HEK293 (cell line): Measurements from ENCODE around the gene EHD3.

Source experiments
- CTCF ChIA-PET: fragments of 350-600 bp; formaldehyde crosslinking; extraction: SDS; loops from one replicate; lab custom pipeline; 2021; ENCODE audit warnings: antibody characterized with exemption; lab: Yijun Ruan, JAX
- POLR2A ChIA-PET: fragments of 300-600 bp; formaldehyde crosslinking; extraction: SDS; loops from one replicate; lab custom pipeline; 2020; ENCODE audit warnings: antibody characterized with exemption, inconsistent platforms; lab: Yijun Ruan, JAX
- H3K27ac ChIP-seq: fragments of 200-500 bp; sonication (Bioruptor generic); 2 replicates; pipeline ENCODE4 v1.5.1; 2014; ENCODE audit warnings: low read depth, low read length, control low read depth, inconsistent platforms; ENCODE audit errors: extremely low read depth
- H3K36me3 ChIP-seq, 2 experiments: fragments of 200-500 bp in 1 of 2; sonication (Bioruptor generic) in 1 of 2; 1 replicate in 1 of 2; 2 replicates in 1 of 2; pipeline ENCODE4 v1.5.1; 2014 to 2017; ENCODE audit warnings: inconsistent platforms in 2 of 2, low read length in 2 of 2; ENCODE audit not compliant: control insufficient read depth in 2 of 2, insufficient read depth in 1 of 2
- H3K4me1 ChIP-seq: fragments of 200-500 bp; sonication (Bioruptor generic); 2 replicates; pipeline ENCODE4 v1.5.1; 2014; ENCODE audit warnings: mild to moderate bottlenecking, low read length, inconsistent platforms; ENCODE audit not compliant: control insufficient read depth, insufficient read depth
- H3K4me3 ChIP-seq: 2 replicates; pipeline ENCODE4 v1.5.1; 2011; ENCODE audit warnings: low read depth, mild to moderate bottlenecking, control low read depth, low read length, moderate library complexity
- H3K9me3 ChIP-seq: fragments of 200-500 bp; sonication (Bioruptor generic); 2 replicates; pipeline ENCODE4 v1.5.1; 2014; ENCODE audit warnings: low read depth, low read length, inconsistent platforms; ENCODE audit not compliant: control insufficient read depth, insufficient read depth
- ATF2 ChIP-seq: fragments of 450-650 bp; formaldehyde crosslinking; IDR thresholded peaks from 2 replicates; pipeline ENCODE4 v1.5.1; 2016; ENCODE audit warnings: missing biosample characterization, missing genetic modification characterization, low read depth
- GLI4 ChIP-seq: fragments of 450-650 bp; formaldehyde crosslinking; IDR thresholded peaks from 2 replicates; pipeline ENCODE4 v1.5.1; 2016; ENCODE audit warnings: missing biosample characterization, missing genetic modification characterization
- GLIS1 ChIP-seq: fragments of 450-650 bp; formaldehyde crosslinking; IDR thresholded peaks from 2 replicates; pipeline ENCODE4 v1.5.1; 2016; ENCODE audit warnings: missing biosample characterization, missing genetic modification characterization
- KLF7 ChIP-seq: fragments of 450-650 bp; formaldehyde crosslinking; IDR thresholded peaks from 2 replicates; pipeline ENCODE4 v1.5.1; 2016; ENCODE audit warnings: missing biosample characterization, missing genetic modification characterization, borderline replicate concordance
- OVOL3 ChIP-seq: fragments of 450-650 bp; formaldehyde crosslinking; IDR thresholded peaks from 2 replicates; pipeline ENCODE4 v1.5.1; 2016; ENCODE audit warnings: missing biosample characterization, missing genetic modification characterization
- SCRT1 ChIP-seq: fragments of 450-650 bp; formaldehyde crosslinking; IDR thresholded peaks from 2 replicates; pipeline ENCODE4 v1.5.1; 2016; ENCODE audit warnings: missing biosample characterization, missing genetic modification characterization, borderline replicate concordance
- ZNF112 ChIP-seq: fragments of 450-650 bp; formaldehyde crosslinking; IDR thresholded peaks from 2 replicates; pipeline ENCODE4 v1.5.0; 2017; ENCODE audit warnings: missing biosample characterization, missing genetic modification characterization
- ZNF114 ChIP-seq: fragments of 450-650 bp; formaldehyde crosslinking; IDR thresholded peaks from 2 replicates; pipeline ENCODE4 v1.5.0; 2017; ENCODE audit warnings: missing biosample characterization, missing genetic modification characterization
- ZNF121 ChIP-seq: fragments of 450-650 bp; formaldehyde crosslinking; IDR thresholded peaks from 2 replicates; pipeline ENCODE4 v1.5.1; 2016; ENCODE audit warnings: missing biosample characterization, missing genetic modification characterization
- ZNF16 ChIP-seq: fragments of 450-650 bp; formaldehyde crosslinking; IDR thresholded peaks from 2 replicates; pipeline ENCODE4 v1.5.1; 2016; ENCODE audit warnings: low read depth, missing biosample characterization, missing genetic modification characterization
- ZNF174 ChIP-seq: fragments of 450-650 bp; formaldehyde crosslinking; IDR thresholded peaks from 2 replicates; pipeline ENCODE4 v1.5.0; 2017; ENCODE audit warnings: missing biosample characterization, mild to moderate bottlenecking, missing genetic modification characterization
- ZNF19 ChIP-seq: fragments of 450-650 bp; formaldehyde crosslinking; IDR thresholded peaks from 2 replicates; pipeline ENCODE4; 2016; ENCODE audit warnings: missing biosample characterization, missing genetic modification characterization, low read depth
- ZNF266 ChIP-seq: fragments of 450-650 bp; formaldehyde crosslinking; IDR thresholded peaks from 2 replicates; pipeline ENCODE4 v1.5.1; 2016; ENCODE audit warnings: missing biosample characterization, missing genetic modification characterization, low read depth
- ZNF433 ChIP-seq: fragments of 450-650 bp; formaldehyde crosslinking; IDR thresholded peaks from 2 replicates; pipeline ENCODE4 v1.5.1; 2016; ENCODE audit warnings: missing biosample characterization, missing genetic modification characterization, low read depth
- ZNF48 ChIP-seq: fragments of 450-650 bp; formaldehyde crosslinking; IDR thresholded peaks from 2 replicates; pipeline ENCODE4 v1.5.1; 2016; ENCODE audit warnings: missing biosample characterization, missing genetic modification characterization
- ZNF488 ChIP-seq: fragments of 450-650 bp; formaldehyde crosslinking; IDR thresholded peaks from 2 replicates; pipeline ENCODE4 v1.5.1; 2016; ENCODE audit warnings: missing biosample characterization, missing genetic modification characterization
- ZNF561 ChIP-seq: fragments of 450-650 bp; IDR thresholded peaks from 2 replicates; pipeline ENCODE4 v1.5.1; 2018; ENCODE audit warnings: missing biosample characterization, missing genetic modification characterization, borderline replicate concordance
- TF ChIP-seq, protein P1 (sequence below): fragments of 450-650 bp; formaldehyde crosslinking; IDR thresholded peaks from 2 replicates; pipeline ENCODE4 v1.5.0; 2017; ENCODE audit warnings: missing biosample characterization, missing genetic modification characterization, borderline replicate concordance
- TF ChIP-seq, protein P2 (sequence below): fragments of 450-650 bp; formaldehyde crosslinking; IDR thresholded peaks from 2 replicates; pipeline ENCODE4 v1.5.1; 2016; ENCODE audit warnings: missing biosample characterization, missing genetic modification characterization
- TF ChIP-seq, protein P3 (sequence below): fragments of 450-650 bp; formaldehyde crosslinking; IDR thresholded peaks from 2 replicates; pipeline ENCODE4 v1.5.1; 2016; ENCODE audit warnings: missing biosample characterization, missing genetic modification characterization
- TF ChIP-seq, protein P4 (sequence below): fragments of 450-650 bp; formaldehyde crosslinking; IDR thresholded peaks from 2 replicates; pipeline ENCODE4 v1.5.1; 2016; ENCODE audit warnings: missing biosample characterization, missing genetic modification characterization
- TF ChIP-seq, protein P5 (sequence below): fragments of 450-650 bp; IDR thresholded peaks from 2 replicates; pipeline ENCODE4 v1.5.1; 2018; ENCODE audit warnings: missing biosample characterization, mild to moderate bottlenecking, missing genetic modification characterization

The EHD3 gene

GRCh38 chr2:31193806-31194205, 40.1 kb upstream of the EHD3 start (continued):
- TF ChIP-seq, protein P1, sequence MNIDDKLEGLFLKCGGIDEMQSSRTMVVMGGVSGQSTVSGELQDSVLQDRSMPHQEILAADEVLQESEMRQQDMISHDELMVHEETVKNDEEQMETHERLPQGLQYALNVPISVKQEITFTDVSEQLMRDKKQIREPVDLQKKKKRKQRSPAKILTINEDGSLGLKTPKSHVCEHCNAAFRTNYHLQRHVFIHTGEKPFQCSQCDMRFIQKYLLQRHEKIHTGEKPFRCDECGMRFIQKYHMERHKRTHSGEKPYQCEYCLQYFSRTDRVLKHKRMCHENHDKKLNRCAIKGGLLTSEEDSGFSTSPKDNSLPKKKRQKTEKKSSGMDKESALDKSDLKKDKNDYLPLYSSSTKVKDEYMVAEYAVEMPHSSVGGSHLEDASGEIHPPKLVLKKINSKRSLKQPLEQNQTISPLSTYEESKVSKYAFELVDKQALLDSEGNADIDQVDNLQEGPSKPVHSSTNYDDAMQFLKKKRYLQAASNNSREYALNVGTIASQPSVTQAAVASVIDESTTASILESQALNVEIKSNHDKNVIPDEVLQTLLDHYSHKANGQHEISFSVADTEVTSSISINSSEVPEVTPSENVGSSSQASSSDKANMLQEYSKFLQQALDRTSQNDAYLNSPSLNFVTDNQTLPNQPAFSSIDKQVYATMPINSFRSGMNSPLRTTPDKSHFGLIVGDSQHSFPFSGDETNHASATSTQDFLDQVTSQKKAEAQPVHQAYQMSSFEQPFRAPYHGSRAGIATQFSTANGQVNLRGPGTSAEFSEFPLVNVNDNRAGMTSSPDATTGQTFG (tag by site-specific recombination), result no peak
- TF ChIP-seq ZNF266 (tag by site-specific recombination) (no peak), ZNF114 (tag by site-specific recombination) (no peak), OVOL3 (tag by site-specific recombination) (no peak)

- Histone ChIP-seq H3K27ac (no peak overlapping the region), H3K9me3 (no peaks in the 10 kb centered on the region), H3K4me3 (no peak overlapping the region), H3K4me1 (no peaks in the 10 kb centered on the region), H3K36me3 (no peaks in the 10 kb centered on the region)
- POLR2A ChIA-PET, result no interaction called here
- no peak for TF ChIP-seq ZNF561 (tag by site-specific recombination)
- TF ChIP-seq ZNF121, result no peak
- no peak for TF ChIP-seq GLIS1 (tag by site-specific recombination)
- TF ChIP-seq, protein P2, sequence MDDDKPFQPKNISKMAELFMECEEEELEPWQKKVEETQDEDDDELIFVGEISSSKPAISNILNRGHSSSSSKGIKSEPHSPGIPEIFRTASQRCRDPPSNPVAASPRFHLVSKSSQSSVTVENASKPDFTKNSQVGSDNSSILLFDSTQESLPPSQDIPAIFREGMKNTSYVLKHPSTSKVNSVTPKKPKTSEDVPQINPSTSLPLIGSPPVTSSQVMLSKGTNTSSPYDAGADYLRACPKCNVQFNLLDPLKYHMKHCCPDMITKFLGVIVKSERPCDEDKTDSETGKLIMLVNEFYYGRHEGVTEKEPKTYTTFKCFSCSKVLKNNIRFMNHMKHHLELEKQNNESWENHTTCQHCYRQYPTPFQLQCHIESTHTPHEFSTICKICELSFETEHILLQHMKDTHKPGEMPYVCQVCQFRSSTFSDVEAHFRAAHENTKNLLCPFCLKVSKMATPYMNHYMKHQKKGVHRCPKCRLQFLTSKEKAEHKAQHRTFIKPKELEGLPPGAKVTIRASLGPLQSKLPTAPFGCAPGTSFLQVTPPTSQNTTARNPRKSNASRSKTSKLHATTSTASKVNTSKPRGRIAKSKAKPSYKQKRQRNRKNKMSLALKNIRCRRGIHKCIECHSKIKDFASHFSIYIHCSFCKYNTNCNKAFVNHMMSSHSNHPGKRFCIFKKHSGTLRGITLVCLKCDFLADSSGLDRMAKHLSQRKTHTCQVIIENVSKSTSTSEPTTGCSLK (tag by site-specific recombination), result no peak
- TF ChIP-seq ZNF16 (tag by site-specific recombination), result no peak
- TF ChIP-seq, protein P3, sequence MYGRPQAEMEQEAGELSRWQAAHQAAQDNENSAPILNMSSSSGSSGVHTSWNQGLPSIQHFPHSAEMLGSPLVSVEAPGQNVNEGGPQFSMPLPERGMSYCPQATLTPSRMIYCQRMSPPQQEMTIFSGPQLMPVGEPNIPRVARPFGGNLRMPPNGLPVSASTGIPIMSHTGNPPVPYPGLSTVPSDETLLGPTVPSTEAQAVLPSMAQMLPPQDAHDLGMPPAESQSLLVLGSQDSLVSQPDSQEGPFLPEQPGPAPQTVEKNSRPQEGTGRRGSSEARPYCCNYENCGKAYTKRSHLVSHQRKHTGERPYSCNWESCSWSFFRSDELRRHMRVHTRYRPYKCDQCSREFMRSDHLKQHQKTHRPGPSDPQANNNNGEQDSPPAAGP (tag by site-specific recombination), result no peak
- TF ChIP-seq SCRT1 (tag by site-specific recombination), result no peak
- TF ChIP-seq ZNF174 (tag by site-specific recombination), result no peak
- no peak for TF ChIP-seq ZNF488
- no peak for TF ChIP-seq ZNF19 (tag by site-specific recombination)
- TF ChIP-seq ZNF48 (tag by site-specific recombination), result no peak
- no peak for TF ChIP-seq GLI4 (tag by site-specific recombination)
- TF ChIP-seq, protein P4, sequence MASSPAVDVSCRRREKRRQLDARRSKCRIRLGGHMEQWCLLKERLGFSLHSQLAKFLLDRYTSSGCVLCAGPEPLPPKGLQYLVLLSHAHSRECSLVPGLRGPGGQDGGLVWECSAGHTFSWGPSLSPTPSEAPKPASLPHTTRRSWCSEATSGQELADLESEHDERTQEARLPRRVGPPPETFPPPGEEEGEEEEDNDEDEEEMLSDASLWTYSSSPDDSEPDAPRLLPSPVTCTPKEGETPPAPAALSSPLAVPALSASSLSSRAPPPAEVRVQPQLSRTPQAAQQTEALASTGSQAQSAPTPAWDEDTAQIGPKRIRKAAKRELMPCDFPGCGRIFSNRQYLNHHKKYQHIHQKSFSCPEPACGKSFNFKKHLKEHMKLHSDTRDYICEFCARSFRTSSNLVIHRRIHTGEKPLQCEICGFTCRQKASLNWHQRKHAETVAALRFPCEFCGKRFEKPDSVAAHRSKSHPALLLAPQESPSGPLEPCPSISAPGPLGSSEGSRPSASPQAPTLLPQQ (tag by site-specific recombination), result no peak
- no peak for TF ChIP-seq ATF2 (tag by site-specific recombination)
- no peak for TF ChIP-seq KLF7 (tag by site-specific recombination)
- TF ChIP-seq, protein P5, sequence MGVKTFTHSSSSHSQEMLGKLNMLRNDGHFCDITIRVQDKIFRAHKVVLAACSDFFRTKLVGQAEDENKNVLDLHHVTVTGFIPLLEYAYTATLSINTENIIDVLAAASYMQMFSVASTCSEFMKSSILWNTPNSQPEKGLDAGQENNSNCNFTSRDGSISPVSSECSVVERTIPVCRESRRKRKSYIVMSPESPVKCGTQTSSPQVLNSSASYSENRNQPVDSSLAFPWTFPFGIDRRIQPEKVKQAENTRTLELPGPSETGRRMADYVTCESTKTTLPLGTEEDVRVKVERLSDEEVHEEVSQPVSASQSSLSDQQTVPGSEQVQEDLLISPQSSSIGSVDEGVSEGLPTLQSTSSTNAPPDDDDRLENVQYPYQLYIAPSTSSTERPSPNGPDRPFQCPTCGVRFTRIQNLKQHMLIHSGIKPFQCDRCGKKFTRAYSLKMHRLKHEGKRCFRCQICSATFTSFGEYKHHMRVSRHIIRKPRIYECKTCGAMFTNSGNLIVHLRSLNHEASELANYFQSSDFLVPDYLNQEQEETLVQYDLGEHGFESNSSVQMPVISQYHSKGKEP, result no peak
- TF ChIP-seq ZNF433 (tag by site-specific recombination), result no peak
- TF ChIP-seq ZNF112, result no peak
- CTCF ChIA-PET, result no interaction called here
These were observed 37.3 kb upstream of the EHD3 start for GRCh38 chr2:31196622-31197021.
